ENCODE measurements around the gene LRRC17. TPM values are rescaled to one million over a fixed set of nuclear protein-coding genes. Genes with fewer than 3 reads are reported as not detected.

Gene LRRC17
- polyA plus RNA-seq, 3 donors: 0.04 TPM; not detected in 2

DNA sequence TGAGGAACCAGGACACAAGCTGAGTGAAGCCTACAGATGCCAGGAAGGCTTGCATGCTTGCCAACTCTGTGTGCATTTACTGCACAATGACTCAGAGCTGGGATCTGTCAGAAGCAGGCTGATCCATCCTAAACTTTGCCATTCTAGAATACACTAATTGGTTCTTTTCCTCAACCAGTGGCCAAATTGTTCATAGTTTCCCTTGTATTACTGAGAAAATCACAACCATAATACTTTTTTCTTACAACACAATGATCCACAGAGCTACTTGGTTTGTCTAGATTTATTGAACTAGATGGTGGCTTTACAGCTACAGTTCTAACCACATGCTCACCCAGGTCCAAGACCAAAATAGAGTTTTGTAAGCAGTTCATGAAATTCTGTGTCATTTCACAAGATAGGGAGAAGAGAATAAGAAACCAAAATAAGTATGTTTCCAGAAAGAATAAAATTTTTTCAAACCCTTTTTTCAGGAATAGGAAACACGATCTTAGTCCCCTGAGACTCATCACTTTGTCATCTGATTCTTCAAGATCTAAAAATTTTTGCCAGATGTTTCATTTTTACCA lies 21.0 kb upstream of the LRRC17 start:
- WGBS (ENCODE audit: insufficient coverage): no CpG with 5 or more reads among the region's 1 CpG
- no peaks in the 10 kb centered on the region for H3K36me3 ChIP-seq (replicated peaks in 1 of 2; ENCODE audit: control insufficient read depth in 1 of 2, insufficient read depth in 2 of 2, low read length in 2 of 2)
- H4K20me1 ChIP-seq (ENCODE audit: insufficient read depth, low read length): no peaks in the 10 kb centered on the region
- no peak overlapping the region for H3K4me2 ChIP-seq (replicated peaks; ENCODE audit: extremely low read depth, low read length, poor library complexity, severe bottlenecking)
- DNase-seq: peak in 1 of 3 donors; percentile 15
- no peak overlapping the region for H2AFZ ChIP-seq (ENCODE audit: insufficient read depth, low read depth, low read length, poor library complexity, severe bottlenecking)
- H3K4me3 Mint-ChIP-seq: no peak overlapping the region
- H3K27me3 Mint-ChIP-seq (ENCODE audit: low read depth in 3 of 3): peaks cover 0 to 2% (median 0%) of the 10 kb centered on the region in 3 donors
- H3K4me1 Mint-ChIP-seq: peaks cover 78% of the 10 kb centered on the region
- H3K9me3 Mint-ChIP-seq: peaks cover 0 to 2% (median 0%) of the 10 kb centered on the region in 7 donors
- peak overlapping the region in 1 of 7 donors; percentile 40 for H3K27ac Mint-ChIP-seq
- H3K9me3 ChIP-seq (replicated peaks in 1 of 2; ENCODE audit: control insufficient read depth in 1 of 2, insufficient read depth in 1 of 2, low read length in 2 of 2): no peaks in the 10 kb centered on the region
- H3K36me3 Mint-ChIP-seq: no peaks in the 10 kb centered on the region
- intact Hi-C loops (cut with micrococcal nuclease): no loop called here
- no peak overlapping the region for H3K27ac ChIP-seq (ENCODE audit: low read depth in 1 of 2, low read length in 2 of 2)
- H3K4me1 ChIP-seq (ENCODE audit: control insufficient read depth in 1 of 2, insufficient read depth in 2 of 2, low read length in 2 of 2): peaks cover 43 to 49% of the 10 kb centered on the region in 2 donors
- TF ChIP-seq, protein P1, sequence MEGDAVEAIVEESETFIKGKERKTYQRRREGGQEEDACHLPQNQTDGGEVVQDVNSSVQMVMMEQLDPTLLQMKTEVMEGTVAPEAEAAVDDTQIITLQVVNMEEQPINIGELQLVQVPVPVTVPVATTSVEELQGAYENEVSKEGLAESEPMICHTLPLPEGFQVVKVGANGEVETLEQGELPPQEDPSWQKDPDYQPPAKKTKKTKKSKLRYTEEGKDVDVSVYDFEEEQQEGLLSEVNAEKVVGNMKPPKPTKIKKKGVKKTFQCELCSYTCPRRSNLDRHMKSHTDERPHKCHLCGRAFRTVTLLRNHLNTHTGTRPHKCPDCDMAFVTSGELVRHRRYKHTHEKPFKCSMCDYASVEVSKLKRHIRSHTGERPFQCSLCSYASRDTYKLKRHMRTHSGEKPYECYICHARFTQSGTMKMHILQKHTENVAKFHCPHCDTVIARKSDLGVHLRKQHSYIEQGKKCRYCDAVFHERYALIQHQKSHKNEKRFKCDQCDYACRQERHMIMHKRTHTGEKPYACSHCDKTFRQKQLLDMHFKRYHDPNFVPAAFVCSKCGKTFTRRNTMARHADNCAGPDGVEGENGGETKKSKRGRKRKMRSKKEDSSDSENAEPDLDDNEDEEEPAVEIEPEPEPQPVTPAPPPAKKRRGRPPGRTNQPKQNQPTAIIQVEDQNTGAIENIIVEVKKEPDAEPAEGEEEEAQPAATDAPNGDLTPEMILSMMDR (IDR thresholded peaks at IDR 0.05): no peak
- no peaks in the 10 kb centered on the region for H3K27me3 ChIP-seq (ENCODE audit: control insufficient read depth in 2 of 2, insufficient read depth in 2 of 2, low read length in 2 of 2)
- no peak overlapping the region for H3K4me3 ChIP-seq (replicated peaks in 1 of 3; ENCODE audit: low read depth in 2 of 3, low read length in 3 of 3)
- no peak overlapping the region for H3K9ac ChIP-seq (ENCODE audit: insufficient read depth, low read length, poor library complexity, severe bottlenecking)
- no peaks in the 10 kb centered on the region for H3K79me2 ChIP-seq (ENCODE audit: insufficient read depth, low read length)

- no peak overlapping the region for H3K27ac ChIP-seq (ENCODE audit: low read depth in 1 of 2, low read length in 2 of 2)
- no peak overlapping the region for H2AFZ ChIP-seq (ENCODE audit: insufficient read depth, low read depth, low read length, poor library complexity, severe bottlenecking)
- H3K36me3 ChIP-seq (replicated peaks in 1 of 2; ENCODE audit: control insufficient read depth in 1 of 2, insufficient read depth in 2 of 2, low read length in 2 of 2): no peaks in the 10 kb centered on the region
- H3K36me3 Mint-ChIP-seq: no peaks in the 10 kb centered on the region
- no peaks in the 10 kb centered on the region for H3K9me3 ChIP-seq (replicated peaks in 1 of 2; ENCODE audit: control insufficient read depth in 1 of 2, insufficient read depth in 1 of 2, low read length in 2 of 2)
- H3K9ac ChIP-seq (ENCODE audit: insufficient read depth, low read length, poor library complexity, severe bottlenecking): no peak overlapping the region
- H3K27me3 ChIP-seq (ENCODE audit: control insufficient read depth in 2 of 2, insufficient read depth in 2 of 2, low read length in 2 of 2): no peaks in the 10 kb centered on the region
- peaks cover 37 to 49% of the 10 kb centered on the region in 2 donors for H3K4me1 ChIP-seq (ENCODE audit: control insufficient read depth in 1 of 2, insufficient read depth in 2 of 2, low read length in 2 of 2)
- H3K79me2 ChIP-seq (ENCODE audit: insufficient read depth, low read length): no peaks in the 10 kb centered on the region
- H3K4me3 Mint-ChIP-seq: no peak overlapping the region
- H3K27ac Mint-ChIP-seq: peak overlapping the region in 3 of 7 donors; percentile 45 to 74 (median 46)
- peaks cover 0 to 2% (median 0%) of the 10 kb centered on the region in 7 donors for H3K9me3 Mint-ChIP-seq
- intact Hi-C loops (cut with micrococcal nuclease): no loop called here
- 11% methylated on average over 1 of the region's 1 CpG for WGBS (ENCODE audit: insufficient coverage)
- no peaks in the 10 kb centered on the region for H4K20me1 ChIP-seq (ENCODE audit: insufficient read depth, low read length)
- DNase-seq: peak; percentile 38 to 52 (median 40)
- TF ChIP-seq, protein P1 (IDR thresholded peaks at IDR 0.05): no peak
- peaks cover 0 to 2% (median 0%) of the 10 kb centered on the region in 3 donors for H3K27me3 Mint-ChIP-seq (ENCODE audit: low read depth in 3 of 3)
- peak overlapping the region; percentile 29 for H3K4me2 ChIP-seq (replicated peaks; ENCODE audit: extremely low read depth, low read length, poor library complexity, severe bottlenecking)
- peaks cover 76% of the 10 kb centered on the region for H3K4me1 Mint-ChIP-seq
- peak overlapping the region in 1 of 3 experiments; percentile 29 for H3K4me3 ChIP-seq (replicated peaks in 1 of 3; ENCODE audit: low read depth in 2 of 3, low read length in 3 of 3)
These were observed 20.0 kb upstream of the LRRC17 start for GRCh38 chr7:102892631-102893278.

Data from CD14-positive monocyte (primary cell).